ENCODE measurements around the gene TAF4.
"Not testable (repeated sequence)": the region's sequence is repeated elsewhere in the genome, so short reads cannot be mapped to it uniquely, and the experiment has no call there.

The TAF4 gene

GRCh38 chr20:62001178-62001715 lies 64.4 kb downstream of the TAF4 start:
- DNase-seq, result no peak

- no peak for DNase-seq
Measured at GRCh38 chr20:61998343-61999121, 67.1 kb downstream of the TAF4 start.

- DNase-seq, result no peak
Measured at GRCh38 chr20:61997891-61998290, 67.8 kb downstream of the TAF4 start.

GRCh38 chr20:61997372-61997771 lies 68.3 kb downstream of the TAF4 start:
- no peak for DNase-seq

- DNase-seq, result no peak
Measured at GRCh38 chr20:61994546-61994945, 71.1 kb downstream of the TAF4 start.

GRCh38 chr20:61993058-61993457 lies 72.6 kb downstream of the TAF4 start:
- DNase-seq, result no peak

- DNase-seq, result no peak
Measured at GRCh38 chr20:61991476-61991875, 74.2 kb downstream of the TAF4 start.

- DNase-seq, result no peak
Measured at GRCh38 chr20:61990484-61990883, 75.2 kb downstream of the TAF4 start.

- no peak for DNase-seq
Measured at GRCh38 chr20:61989741-61990140, 75.9 kb downstream of the TAF4 start.

GRCh38 chr20:61988665-61989064 lies 77.0 kb downstream of the TAF4 start:
- no peak for DNase-seq

- no peak for DNase-seq
Measured at GRCh38 chr20:61986762-61987321, 78.8 kb downstream of the TAF4 start.

GRCh38 chr20:61985096-61985495 lies 80.6 kb downstream of the TAF4 start:
- no peak for DNase-seq

GRCh38 chr20:61984431-61984830 lies 81.2 kb downstream of the TAF4 start:
- DNase-seq, result not testable (repeated sequence)

- no peak for DNase-seq
Measured at GRCh38 chr20:61983965-61984364, 81.7 kb downstream of the TAF4 start.

GRCh38 chr20:61982951-61983315 lies 82.7 kb downstream of the TAF4 start:
- DNase-seq, result no peak

GRCh38 chr20:61982191-61982950 lies 83.3 kb downstream of the TAF4 start:
- no peak for DNase-seq

GRCh38 chr20:61981691-61982090 lies 84.0 kb downstream of the TAF4 start:
- DNase-seq, result not testable (repeated sequence)

GRCh38 chr20:61980647-61981583 lies 84.8 kb downstream of the TAF4 start:
- DNase-seq, result no peak

- DNase-seq, result no peak
Measured at GRCh38 chr20:61979701-61980635, 85.7 kb downstream of the TAF4 start.

- no peak for DNase-seq
Measured at GRCh38 chr20:61979090-61979489, 86.6 kb downstream of the TAF4 start.

- no peak for DNase-seq
Measured at GRCh38 chr20:61978491-61978890, 87.2 kb downstream of the TAF4 start.

GRCh38 chr20:61977419-61977786 lies 88.3 kb downstream of the TAF4 start:
- no peak for DNase-seq

Measured in NCI-H446 (cell line).